ENCODE data around the gene NRG2. TPM values are rescaled to one million over a fixed set of nuclear protein-coding genes. Genes with fewer than 3 reads are reported as not detected.

The NRG2 gene
- total RNA-seq, 2 experiments from 2014 or later, result 0.11 to 0.14 TPM

DNA sequence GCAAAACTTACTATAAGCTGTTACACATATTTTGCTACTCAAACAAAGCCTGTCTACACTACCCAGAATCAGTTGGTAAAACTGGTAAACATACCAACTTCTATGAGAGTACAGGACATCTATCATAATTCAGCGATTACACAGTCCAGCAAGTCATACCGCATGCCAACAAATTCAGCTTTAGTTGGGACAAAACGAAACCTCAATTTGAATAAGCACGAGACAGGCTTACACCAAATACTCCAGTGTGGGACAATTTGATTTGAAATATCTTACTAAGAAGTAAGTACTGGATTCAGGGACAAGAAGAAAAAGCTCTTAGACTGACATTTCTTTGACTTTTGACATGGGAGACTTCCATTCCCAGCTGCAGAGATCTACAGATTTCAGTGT lies 2.0 kb downstream of the NRG2 start:
- DNase-seq (no peak), ATAC-seq (no peak)
- intact Hi-C loops (cut with DNase I, micrococcal nuclease), result no loop called here
- no peaks in the 10 kb centered on the region for H3K36me3 Mint-ChIP-seq (ENCODE audit: low read depth)
- CTCF ChIA-PET, result interaction anchor here (0.7 to 1.0 kb wide), 3 partner anchors 9 to 73 kb away, joined by 3 to 4 read pairs (median 3); no protein-coding TSS in a partner anchor
- no peaks in the 10 kb centered on the region for H3K9me3 Mint-ChIP-seq (ENCODE audit: low read depth)
- POLR2A ChIA-PET, result interaction anchor here (0.6 to 1.4 kb wide), 2 partner anchors 66 to 305 kb away, joined by 3 to 4 read pairs; no protein-coding TSS in a partner anchor
- H3K27me3 Mint-ChIP-seq, result peaks cover 59% of the 10 kb centered on the region
- H3K4me3 Mint-ChIP-seq, result peak overlapping the region; percentile 40
- H3K4me1 Mint-ChIP-seq, result peaks cover 10% of the 10 kb centered on the region
- no peak overlapping the region for H3K27ac Mint-ChIP-seq

DNA sequence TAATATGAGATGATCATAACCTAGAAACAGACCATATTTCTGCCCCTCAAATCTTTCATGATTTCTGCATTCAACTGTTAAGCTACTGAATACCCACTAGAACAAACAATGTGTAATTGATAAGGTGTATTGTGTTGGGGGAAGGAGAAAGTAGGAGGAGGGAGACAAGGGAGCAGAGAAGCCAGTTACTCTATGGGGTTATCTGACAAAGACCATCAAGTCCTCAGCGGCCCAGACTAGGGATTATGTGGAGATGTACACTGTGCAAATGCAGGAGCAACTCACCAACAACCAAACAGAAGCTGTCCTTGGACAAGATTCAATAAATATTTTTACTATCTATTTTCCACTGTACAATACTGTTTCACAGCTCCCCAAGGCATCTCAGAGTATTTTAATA lies 2.7 kb downstream of the NRG2 start:
- ChIA-PET CTCF (interaction anchor here (0.6 to 0.9 kb wide), 3 partner anchors 71 to 195 kb away, joined by 3 read pairs; no protein-coding TSS in a partner anchor), POLR2A (interaction anchor here (1.4 kb wide), 1 partner anchor 67 kb away, joined by 4 read pairs; no protein-coding TSS in a partner anchor)
- Mint-ChIP-seq H3K4me3 (no peak overlapping the region), H3K9me3 (ENCODE audit: low read depth) (no peaks in the 10 kb centered on the region), H3K36me3 (ENCODE audit: low read depth) (no peaks in the 10 kb centered on the region), H3K4me1 (peaks cover 10% of the 10 kb centered on the region), H3K27ac (no peak overlapping the region), H3K27me3 (peaks cover 61% of the 10 kb centered on the region)
- no peak for DNase-seq
- intact Hi-C loops (cut with DNase I, micrococcal nuclease), result no loop called here
- ATAC-seq, result no peak

DNA sequence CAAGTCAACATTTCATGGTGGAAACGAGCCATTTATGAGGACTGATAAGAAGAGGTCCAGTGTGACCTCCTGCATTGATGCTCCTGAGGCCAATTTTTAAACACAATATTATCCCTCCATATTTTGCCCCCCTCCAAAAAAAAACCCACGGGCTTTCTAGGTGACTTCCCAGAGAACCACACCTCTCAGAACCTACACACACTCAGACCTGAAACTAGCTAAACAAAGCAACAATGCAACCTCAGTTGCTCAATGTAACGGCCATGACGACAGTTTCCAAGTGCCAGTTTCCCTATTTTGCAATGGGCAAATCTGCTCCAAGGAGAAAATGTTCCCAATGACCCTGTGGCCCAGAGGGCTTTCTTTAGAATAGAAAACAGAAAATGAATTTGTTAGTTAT lies 3.5 kb downstream of the NRG2 start:
- no peak overlapping the region for H3K27ac Mint-ChIP-seq
- H3K4me1 Mint-ChIP-seq, result peaks cover 10% of the 10 kb centered on the region
- no peak for DNase-seq
- no peak for ATAC-seq
- intact Hi-C loops (cut with DNase I, micrococcal nuclease), result loop anchor here in 1 of 2 experiments (2.0 kb wide), 1 partner anchor 23 kb away; no protein-coding TSS in a partner anchor
- ChIA-PET POLR2A (no interaction called here), CTCF (no interaction called here)
- peaks cover 61% of the 10 kb centered on the region for H3K27me3 Mint-ChIP-seq
- H3K4me3 Mint-ChIP-seq, result no peak overlapping the region
- no peaks in the 10 kb centered on the region for H3K36me3 Mint-ChIP-seq (ENCODE audit: low read depth)
- no peaks in the 10 kb centered on the region for H3K9me3 Mint-ChIP-seq (ENCODE audit: low read depth)

DNA sequence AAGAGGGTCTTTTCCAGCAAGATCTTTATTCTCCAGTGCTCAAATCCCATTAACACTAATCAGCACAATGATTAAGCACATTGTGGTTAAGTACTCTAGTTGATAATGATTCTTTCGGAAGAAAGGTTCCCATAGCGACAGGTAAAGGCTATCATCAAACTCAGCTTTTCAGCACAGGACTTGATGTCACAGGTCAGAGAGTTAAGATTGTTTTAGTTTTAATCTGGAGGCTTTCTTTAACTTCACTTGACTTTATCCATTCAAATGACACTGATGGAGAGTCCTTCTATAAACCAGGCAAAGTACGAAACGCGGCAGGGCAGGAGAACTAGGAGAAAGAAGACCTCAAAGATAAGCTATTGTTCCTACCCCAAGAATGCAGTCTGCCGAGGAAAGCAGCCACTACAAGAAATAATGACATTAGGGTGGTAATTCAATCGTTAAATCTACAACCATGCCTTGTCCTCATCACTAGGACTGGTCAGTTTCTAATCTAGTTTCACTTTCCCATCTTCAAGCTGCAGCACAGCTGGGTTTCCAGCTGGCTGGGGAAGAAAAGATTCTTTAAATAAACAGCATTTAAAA lies 4.6 kb downstream of the NRG2 start:
- Mint-ChIP-seq H3K4me3 (no peak overlapping the region), H3K4me1 (peaks cover 7% of the 10 kb centered on the region), H3K9me3 (ENCODE audit: low read depth) (no peaks in the 10 kb centered on the region), H3K27ac (no peak overlapping the region), H3K27me3 (peaks cover 53% of the 10 kb centered on the region), H3K36me3 (ENCODE audit: low read depth) (no peaks in the 10 kb centered on the region)
- no peak for ATAC-seq
- no peak for DNase-seq
- ChIA-PET POLR2A (interaction anchor here (0.6 kb wide), 1 partner anchor 35 kb away, joined by 5 read pairs; no protein-coding TSS in a partner anchor), CTCF (interaction anchor here (0.5 to 1.2 kb wide), 6 partner anchors 12 to 262 kb away, joined by 3 to 6 read pairs (median 3); no protein-coding TSS in a partner anchor)
- intact Hi-C loops (cut with DNase I, micrococcal nuclease), result loop anchor here in 1 of 2 experiments (2.0 kb wide), 1 partner anchor 24 kb away; no protein-coding TSS in a partner anchor

DNA sequence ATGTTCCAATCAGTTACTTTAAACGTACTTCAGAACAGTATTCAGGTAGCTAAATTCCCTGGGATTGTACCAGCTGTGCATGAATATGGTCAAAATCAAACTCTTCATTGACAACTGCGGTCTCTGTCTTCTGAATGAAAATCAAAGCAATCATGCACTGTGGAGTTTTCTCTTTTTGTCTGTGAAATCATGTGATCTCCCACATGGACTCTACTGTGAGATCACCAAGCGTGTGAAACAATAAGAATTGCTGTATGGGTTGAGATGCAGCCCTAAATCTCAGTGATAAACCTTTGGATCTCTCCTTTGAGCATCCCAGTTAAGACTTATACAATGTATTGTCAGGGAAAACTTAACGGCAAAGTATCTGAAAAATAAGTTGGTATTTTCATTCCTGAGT lies 6.1 kb downstream of the NRG2 start:
- Mint-ChIP-seq H3K36me3 (ENCODE audit: low read depth) (no peaks in the 10 kb centered on the region), H3K4me3 (no peak overlapping the region), H3K27ac (no peak overlapping the region), H3K4me1 (peaks cover 7% of the 10 kb centered on the region), H3K9me3 (ENCODE audit: low read depth) (no peaks in the 10 kb centered on the region), H3K27me3 (peaks cover 57% of the 10 kb centered on the region)
- ChIA-PET CTCF (no interaction called here), POLR2A (no interaction called here)
- no peak for DNase-seq
- intact Hi-C loops (cut with DNase I, micrococcal nuclease), result no loop called here
- no peak for ATAC-seq

DNA sequence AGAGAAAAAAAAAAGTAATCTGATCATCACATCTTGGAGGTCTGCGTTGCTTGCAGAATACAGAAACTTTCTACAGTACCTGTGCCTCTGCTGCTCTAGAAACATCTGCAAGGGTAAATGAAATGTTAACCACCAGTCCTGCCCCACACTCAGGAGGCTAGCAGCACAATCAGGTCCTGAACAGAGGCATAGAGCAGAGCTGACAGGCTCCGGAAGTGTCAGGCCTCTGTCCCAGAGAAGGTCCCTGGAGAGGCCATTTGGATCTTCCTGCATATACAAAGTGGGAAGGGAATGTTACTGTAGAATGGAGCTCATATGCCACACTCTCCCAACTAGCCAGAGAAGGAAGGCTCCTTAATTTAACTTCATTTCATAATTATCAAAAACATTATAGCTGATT lies 7.2 kb downstream of the NRG2 start:
- Mint-ChIP-seq H3K4me3 (no peak overlapping the region), H3K4me1 (peaks cover 3% of the 10 kb centered on the region), H3K27ac (no peak overlapping the region), H3K27me3 (peaks cover 51% of the 10 kb centered on the region), H3K9me3 (ENCODE audit: low read depth) (no peaks in the 10 kb centered on the region), H3K36me3 (ENCODE audit: low read depth) (no peaks in the 10 kb centered on the region)
- DNase-seq (no peak), ATAC-seq (no peak)
- intact Hi-C loops (cut with DNase I, micrococcal nuclease), result no loop called here
- ChIA-PET POLR2A (interaction anchor here (0.5 kb wide), 1 partner anchor 1831 kb away, joined by 3 read pairs; no protein-coding TSS in a partner anchor), CTCF (interaction anchor here (1.0 kb wide), 1 partner anchor 76 kb away, joined by 3 read pairs; no protein-coding TSS in a partner anchor)

DNA sequence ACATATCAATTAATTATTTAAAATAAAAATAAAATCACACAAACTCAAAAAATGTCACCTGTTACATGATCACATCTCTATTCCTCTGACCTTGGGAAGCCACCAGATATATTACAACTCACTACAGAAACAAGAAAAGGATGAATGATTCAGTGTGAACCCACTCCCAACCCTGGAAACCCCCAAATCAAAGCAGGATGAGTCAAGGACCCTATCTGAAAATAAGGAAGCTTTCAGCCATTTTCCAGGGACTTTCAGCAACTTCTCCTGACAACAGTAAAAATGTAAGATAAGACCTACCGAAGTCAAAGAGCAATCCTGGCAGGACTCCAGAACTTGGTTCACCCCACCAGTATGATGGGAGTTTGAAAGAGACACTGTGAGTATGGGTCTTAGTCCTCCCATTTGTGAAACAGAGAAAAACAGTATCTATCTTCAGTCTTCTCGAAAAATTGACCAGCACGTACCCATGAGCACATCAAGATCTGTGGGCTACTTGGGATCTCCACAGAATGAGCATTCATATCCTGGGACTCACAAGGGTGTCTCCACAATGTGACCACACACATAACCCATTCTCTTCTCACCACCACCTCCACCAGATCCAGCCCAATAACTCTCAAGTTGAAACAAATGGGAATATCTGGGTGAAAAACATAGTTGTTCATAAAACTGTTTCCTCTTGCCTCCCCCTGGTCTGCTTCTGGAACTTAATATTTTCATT lies 9.9 kb downstream of the NRG2 start:
- Mint-ChIP-seq H3K4me3 (no peak overlapping the region), H3K27ac (no peak overlapping the region), H3K36me3 (ENCODE audit: low read depth) (no peaks in the 10 kb centered on the region), H3K4me1 (no peaks in the 10 kb centered on the region), H3K9me3 (ENCODE audit: low read depth) (no peaks in the 10 kb centered on the region), H3K27me3 (peaks cover 36% of the 10 kb centered on the region)
- ChIA-PET POLR2A (interaction anchor here (0.6 kb wide), 1 partner anchor 27 kb away, joined by 4 read pairs; no protein-coding TSS in a partner anchor), CTCF (no interaction called here)
- DNase-seq (no peak), ATAC-seq (no peak)
- intact Hi-C loops (cut with DNase I, micrococcal nuclease), result no loop called here

DNA sequence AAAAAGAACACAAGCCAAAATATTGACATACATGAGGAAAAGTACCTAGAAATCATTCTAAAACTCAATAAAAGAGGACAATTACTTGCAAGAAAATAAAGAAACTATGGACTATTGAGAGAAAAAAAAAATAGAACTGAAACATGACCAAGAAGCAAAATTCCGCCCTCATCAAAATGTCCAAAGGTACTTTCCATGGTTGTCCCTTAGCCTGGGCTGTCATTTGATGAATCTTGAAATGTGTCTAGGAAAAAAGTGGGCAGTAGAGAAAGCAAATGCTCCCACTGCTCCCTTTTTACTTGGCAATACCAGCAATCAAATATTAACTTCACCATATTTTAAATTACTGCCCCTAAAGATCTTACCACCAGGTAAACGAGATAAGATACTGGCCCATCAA lies 10.8 kb downstream of the NRG2 start:
- Mint-ChIP-seq H3K4me1 (no peaks in the 10 kb centered on the region), H3K9me3 (ENCODE audit: low read depth) (no peaks in the 10 kb centered on the region), H3K36me3 (ENCODE audit: low read depth) (no peaks in the 10 kb centered on the region), H3K4me3 (no peak overlapping the region), H3K27ac (no peak overlapping the region), H3K27me3 (peaks cover 33% of the 10 kb centered on the region)
- POLR2A ChIA-PET, result no interaction called here
- ATAC-seq (no peak), DNase-seq (no peak)
- intact Hi-C loops (cut with DNase I, micrococcal nuclease), result no loop called here
- CTCF ChIA-PET, result no interaction called here

DNA sequence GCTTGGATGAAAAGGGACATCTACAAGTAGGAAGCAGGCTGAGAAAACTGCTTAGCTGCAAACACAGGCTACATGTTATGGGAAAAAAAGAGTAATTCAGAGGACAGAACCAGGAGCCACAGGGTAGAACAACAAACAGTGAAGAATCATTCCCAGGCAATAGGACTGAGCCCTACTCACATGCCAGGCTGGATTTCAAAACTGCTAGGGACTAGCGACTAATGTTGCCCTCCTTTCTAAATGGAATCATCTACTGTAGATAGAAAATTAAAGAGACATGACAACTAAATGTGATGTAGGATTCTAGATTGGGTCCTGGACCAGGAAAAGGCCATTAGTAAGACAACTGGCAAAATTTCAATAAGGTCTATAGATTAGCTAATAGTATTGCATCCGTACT lies 15.3 kb downstream of the NRG2 start:
- H3K27me3 Mint-ChIP-seq, result peaks cover 20% of the 10 kb centered on the region
- DNase-seq, result no peak
- H3K27ac Mint-ChIP-seq, result no peak overlapping the region
- H3K9me3 Mint-ChIP-seq (ENCODE audit: low read depth), result no peaks in the 10 kb centered on the region
- no peak overlapping the region for H3K4me3 Mint-ChIP-seq
- POLR2A ChIA-PET, result no interaction called here
- CTCF ChIA-PET, result interaction anchor here (1.0 to 1.7 kb wide), 2 partner anchors 11 to 59 kb away, joined by 6 read pairs; no protein-coding TSS in a partner anchor
- H3K36me3 Mint-ChIP-seq (ENCODE audit: low read depth), result no peaks in the 10 kb centered on the region
- no peak for ATAC-seq
- H3K4me1 Mint-ChIP-seq, result no peaks in the 10 kb centered on the region
- intact Hi-C loops (cut with DNase I, micrococcal nuclease), result no loop called here

DNA sequence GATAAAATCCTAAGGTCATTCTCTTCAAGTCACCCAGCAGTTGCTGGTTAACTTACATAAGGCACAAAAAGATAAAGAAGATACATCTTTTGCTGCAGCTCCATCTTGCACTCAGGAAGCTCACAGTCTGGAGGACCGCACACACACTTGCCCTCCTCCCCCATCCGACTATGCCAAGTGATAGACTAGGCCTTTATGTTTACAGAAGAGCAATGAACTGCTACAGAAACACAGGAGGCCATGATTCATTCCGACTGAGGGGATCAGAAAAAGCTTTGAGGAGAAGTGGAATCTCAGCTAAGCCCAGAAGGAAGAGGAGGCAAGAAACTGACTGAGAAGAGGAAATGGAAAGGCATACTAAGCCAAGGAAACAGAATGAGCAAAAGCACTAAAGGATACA lies 17.4 kb downstream of the NRG2 start:
- no peaks in the 10 kb centered on the region for H3K9me3 Mint-ChIP-seq (ENCODE audit: low read depth)
- intact Hi-C loops (cut with DNase I, micrococcal nuclease), result no loop called here
- H3K27ac Mint-ChIP-seq, result no peak overlapping the region
- H3K4me1 Mint-ChIP-seq, result no peaks in the 10 kb centered on the region
- H3K4me3 Mint-ChIP-seq, result no peak overlapping the region
- DNase-seq, result no peak
- H3K36me3 Mint-ChIP-seq (ENCODE audit: low read depth), result no peaks in the 10 kb centered on the region
- peaks cover 21% of the 10 kb centered on the region for H3K27me3 Mint-ChIP-seq
- no peak for ATAC-seq
- CTCF ChIA-PET, result interaction anchor here (0.6 to 2.1 kb wide), 2 partner anchors 57 to 74 kb away, joined by 4 to 9 read pairs; no protein-coding TSS in a partner anchor
- POLR2A ChIA-PET, result no interaction called here

DNA sequence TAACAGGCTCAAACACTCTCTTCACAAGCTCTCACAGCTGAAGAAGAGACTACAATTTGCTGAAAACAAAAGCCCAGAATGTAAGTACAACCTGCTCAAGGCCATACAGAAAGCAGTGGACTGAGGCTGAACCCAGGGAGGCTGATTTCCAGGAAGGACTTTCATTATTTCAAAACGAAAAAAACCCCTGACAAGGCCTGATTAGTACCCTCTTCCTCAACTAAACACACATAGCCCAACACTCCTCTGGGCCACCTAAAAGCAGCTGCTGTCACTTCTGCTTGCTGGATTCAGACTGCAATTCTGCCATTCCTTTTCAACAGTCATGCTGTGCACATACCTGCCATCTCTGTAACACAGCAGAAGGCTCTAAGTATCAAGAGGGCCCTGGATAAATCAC lies 18.2 kb downstream of the NRG2 start:
- intact Hi-C loops (cut with DNase I, micrococcal nuclease), result no loop called here
- Mint-ChIP-seq H3K4me1 (no peaks in the 10 kb centered on the region), H3K9me3 (ENCODE audit: low read depth) (no peaks in the 10 kb centered on the region), H3K27ac (no peak overlapping the region), H3K27me3 (peaks cover 21% of the 10 kb centered on the region), H3K36me3 (ENCODE audit: low read depth) (no peaks in the 10 kb centered on the region), H3K4me3 (no peak overlapping the region)
- ATAC-seq, result no peak
- POLR2A ChIA-PET, result no interaction called here
- CTCF ChIA-PET, result interaction anchor here (2.1 kb wide), 1 partner anchor 56 kb away, joined by 9 read pairs; no protein-coding TSS in a partner anchor
- no peak for DNase-seq
